ENCODE data around the gene UNC79.

DNA sequence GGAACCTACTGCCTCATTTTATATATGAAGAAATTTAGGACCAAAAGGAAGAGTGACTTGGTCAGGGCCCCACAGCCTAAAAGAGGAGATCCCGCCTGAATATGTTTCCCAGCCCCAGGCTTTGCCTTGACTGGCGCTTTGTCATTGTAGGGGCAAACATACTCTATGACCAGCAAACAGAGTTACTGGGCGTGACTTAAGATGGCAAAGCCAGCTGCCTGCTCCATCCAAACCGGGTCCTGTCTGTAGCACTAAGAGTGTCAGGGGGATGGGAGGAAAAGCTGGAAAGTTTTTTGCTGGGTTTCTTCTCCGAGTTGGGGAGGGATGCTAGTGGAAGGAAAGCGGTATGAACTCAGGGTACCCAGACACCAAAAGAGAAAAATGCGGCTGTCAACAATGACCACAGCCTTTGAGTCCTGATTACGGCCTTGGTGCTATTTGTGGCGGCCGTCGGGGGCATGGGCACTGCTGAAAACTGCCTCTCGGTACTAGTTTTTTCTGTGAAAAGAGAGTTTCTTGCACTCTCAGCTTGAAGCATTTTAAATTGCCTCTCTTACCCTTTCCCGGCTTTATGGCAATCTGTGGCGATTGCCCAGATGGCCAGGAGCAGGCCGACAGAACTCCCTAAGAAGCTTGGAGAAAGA is 274.9 kb downstream of the UNC79 start:
- TF ChIP-seq, protein P1, sequence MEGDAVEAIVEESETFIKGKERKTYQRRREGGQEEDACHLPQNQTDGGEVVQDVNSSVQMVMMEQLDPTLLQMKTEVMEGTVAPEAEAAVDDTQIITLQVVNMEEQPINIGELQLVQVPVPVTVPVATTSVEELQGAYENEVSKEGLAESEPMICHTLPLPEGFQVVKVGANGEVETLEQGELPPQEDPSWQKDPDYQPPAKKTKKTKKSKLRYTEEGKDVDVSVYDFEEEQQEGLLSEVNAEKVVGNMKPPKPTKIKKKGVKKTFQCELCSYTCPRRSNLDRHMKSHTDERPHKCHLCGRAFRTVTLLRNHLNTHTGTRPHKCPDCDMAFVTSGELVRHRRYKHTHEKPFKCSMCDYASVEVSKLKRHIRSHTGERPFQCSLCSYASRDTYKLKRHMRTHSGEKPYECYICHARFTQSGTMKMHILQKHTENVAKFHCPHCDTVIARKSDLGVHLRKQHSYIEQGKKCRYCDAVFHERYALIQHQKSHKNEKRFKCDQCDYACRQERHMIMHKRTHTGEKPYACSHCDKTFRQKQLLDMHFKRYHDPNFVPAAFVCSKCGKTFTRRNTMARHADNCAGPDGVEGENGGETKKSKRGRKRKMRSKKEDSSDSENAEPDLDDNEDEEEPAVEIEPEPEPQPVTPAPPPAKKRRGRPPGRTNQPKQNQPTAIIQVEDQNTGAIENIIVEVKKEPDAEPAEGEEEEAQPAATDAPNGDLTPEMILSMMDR (IDR thresholded peaks at IDR 0.05; ENCODE audit: insufficient read depth, low read length): no peak
- no peak for TF ChIP-seq REST (IDR thresholded peaks at IDR 0.05; ENCODE audit: insufficient replicate concordance, low read depth)
- TF ChIP-seq POLR2AphosphoS5 (IDR thresholded peaks at IDR 0.05; ENCODE audit: low read depth): no peak
- no peak for TF ChIP-seq GABPA (IDR thresholded peaks at IDR 0.05; ENCODE audit: low read depth)
- TF ChIP-seq SPI1 (IDR thresholded peaks at IDR 0.05; ENCODE audit: borderline replicate concordance, low read depth): no peak
